NB4 (cell line): ENCODE results near the gene MYMK.

Experiments
- DNase-seq: peaks from one replicate; pipeline ENCODE4 v3.0.0; 2010; ENCODE audit warnings: low read depth
- H3K4me3 ChIP-seq: one replicate; pipeline ENCODE4 v1.5.1; 2011; ENCODE audit warnings: mild to moderate bottlenecking, low read depth, low read length, moderate library complexity
- CTCF ChIP-seq: IDR thresholded peaks from one replicate; pipeline ENCODE4 v1.5.1; 2012; ENCODE audit warnings: low read depth, low read length
- MAX ChIP-seq: IDR thresholded peaks from 2 replicates; pipeline ENCODE4 v1.6.1; 2011; ENCODE audit warnings: low read depth, low read length
- MYC ChIP-seq: IDR thresholded peaks from 2 replicates; pipeline ENCODE4 v1.6.1; 2011; ENCODE audit warnings: low read depth, low read length
- POLR2A ChIP-seq: IDR thresholded peaks from 2 replicates; pipeline ENCODE4 v1.6.1; 2011; ENCODE audit warnings: mild to moderate bottlenecking; ENCODE audit not compliant: insufficient read length; ENCODE audit errors: extremely low read depth

MYMK gene

GRCh38 chr9:133526721-133527321 lies 2.1 kb upstream of the MYMK start:
- TF ChIP-seq MYC (no peak), CTCF (no peak), MAX (no peak), POLR2A (no peak)
- no peak overlapping the region for H3K4me3 ChIP-seq
- DNase-seq, result no peak

GRCh38 chr9:133525677-133526076 lies 918 bp upstream of the MYMK start:
- DNase-seq, result no peak
- TF ChIP-seq MAX (no peak), MYC (no peak), POLR2A (no peak), CTCF (no peak)
- no peak overlapping the region for H3K4me3 ChIP-seq

- no peak for TF ChIP-seq MYC
- TF ChIP-seq POLR2A, result no peak
- no peak for TF ChIP-seq MAX
- TF ChIP-seq CTCF, result no peak
- no peak overlapping the region for H3K4me3 ChIP-seq
- no peak for DNase-seq
Measured at GRCh38 chr9:133524146-133524545, 613 bp downstream of the MYMK start.

GRCh38 chr9:133523106-133523505 lies 1.7 kb downstream of the MYMK start:
- DNase-seq, result no peak
- H3K4me3 ChIP-seq, result no peak overlapping the region
- TF ChIP-seq MYC (no peak), MAX (no peak), CTCF (no peak), POLR2A (no peak)

- no peak for DNase-seq
- TF ChIP-seq POLR2A, result no peak
- no peak overlapping the region for H3K4me3 ChIP-seq
Measured at GRCh38 chr9:133522073-133522910, 2.5 kb downstream of the MYMK start.

- no peak for DNase-seq
- TF ChIP-seq MYC (no peak), MAX (no peak), CTCF (no peak), POLR2A (no peak)
- no peak overlapping the region for H3K4me3 ChIP-seq
Measured at GRCh38 chr9:133521122-133522072, 3.4 kb downstream of the MYMK start.
